ENCODE results near the gene NXNL1.

The NXNL1 gene

DNA sequence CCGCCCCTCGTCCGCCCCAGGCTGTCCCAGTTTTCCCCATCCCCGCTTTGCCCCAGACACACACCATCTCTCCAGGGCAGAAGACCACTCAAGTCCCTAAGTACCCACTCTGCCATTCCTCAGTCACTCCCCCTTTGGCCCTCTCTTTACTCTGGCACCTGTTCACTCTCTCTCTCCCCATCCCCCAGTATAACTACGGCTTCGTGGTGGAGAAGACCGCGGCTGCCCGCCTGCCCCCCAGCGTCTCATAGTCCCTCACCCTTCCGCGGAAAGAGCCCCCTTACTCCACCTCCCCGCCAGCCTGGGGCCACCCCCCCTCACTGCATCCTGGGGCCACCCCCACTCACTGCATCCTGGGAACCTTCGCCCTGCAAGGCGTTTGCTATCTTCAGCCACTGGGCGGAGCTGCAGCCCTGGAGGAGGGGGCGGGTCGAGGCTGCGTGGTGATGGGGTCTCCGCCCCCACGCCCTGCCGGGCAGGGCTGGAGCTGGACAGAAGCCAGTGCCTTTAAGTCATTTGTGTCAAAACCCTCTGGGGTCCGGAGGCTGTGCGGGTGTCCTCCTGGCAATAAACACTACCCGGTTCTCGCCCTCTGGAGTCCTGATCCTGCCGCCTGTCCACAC is 35.9 kb downstream of the NXNL1 start:
- H3K18ac ChIP-seq (ENCODE audit: low read length), result peak overlapping the region; percentile 85
- H2BK15ac ChIP-seq (ENCODE audit: low read length), result peak overlapping the region; percentile 58
- H2AFZ ChIP-seq (ENCODE audit: low read length), result peak overlapping the region; percentile 83
- H2BK120ac ChIP-seq (ENCODE audit: low read depth, low read length), result no peak overlapping the region
- H2BK12ac ChIP-seq (ENCODE audit: low read length), result peak overlapping the region; percentile 73
- H4K91ac ChIP-seq (ENCODE audit: low read depth, low read length, poor library complexity), result no peak overlapping the region
- no peak overlapping the region for H3K4ac ChIP-seq (ENCODE audit: low read length)
- no peaks in the 10 kb centered on the region for H3K27me3 ChIP-seq (ENCODE audit: control insufficient read depth in 3 of 3, insufficient read depth in 3 of 3, low read depth in 1 of 3, low read length in 3 of 3)
- peak overlapping the region; percentile 75 for H2BK5ac ChIP-seq (ENCODE audit: low read length)
- H3K4me3 ChIP-seq (ENCODE audit: low read length in 2 of 2), result peak overlapping the region in 1 of 2 donors; percentile 29
- peaks cover 2 to 4% of the 10 kb centered on the region in 2 donors for H3K36me3 ChIP-seq (replicated peaks in 1 of 2; ENCODE audit: control insufficient read depth in 2 of 2, insufficient read depth in 2 of 2, low read length in 2 of 2)
- no CpG with 5 or more reads among the region's 27 CpGs for WGBS, 2 donors (ENCODE audit: extremely low coverage in 2 of 2, insufficient read length in 2 of 2, insufficient replicate concordance in 1 of 2)
- peaks cover 4% of the 10 kb centered on the region for H3K79me1 ChIP-seq (ENCODE audit: low read depth, low read length)
- no peak overlapping the region for H3K23ac ChIP-seq (ENCODE audit: low read depth, low read length, poor library complexity)
- H3K9ac ChIP-seq (ENCODE audit: low read depth, low read length, poor library complexity), result peak overlapping the region; percentile 70
- peaks cover 6 to 12% of the 10 kb centered on the region in 2 donors for H3K4me1 ChIP-seq (ENCODE audit: control insufficient read depth in 2 of 2, insufficient read depth in 1 of 2, low read depth in 1 of 2, low read length in 2 of 2)
- H3K27ac ChIP-seq (replicated peaks; ENCODE audit: low read length), result peak overlapping the region; percentile 24
- H3K9me3 ChIP-seq (replicated peaks in 1 of 2; ENCODE audit: control insufficient read depth in 2 of 2, insufficient read depth in 1 of 2, low read depth in 1 of 2, low read length in 2 of 2), result no peaks in the 10 kb centered on the region
- H4K8ac ChIP-seq (ENCODE audit: low read depth, low read length), result no peak overlapping the region
- H3K4me2 ChIP-seq (ENCODE audit: insufficient read depth, low read length, poor library complexity, severe bottlenecking), result peak overlapping the region; percentile 54
- peak overlapping the region; percentile 38 for H3K14ac ChIP-seq (ENCODE audit: low read length)
- H2AK5ac ChIP-seq (ENCODE audit: low read depth, low read length), result peak overlapping the region; percentile 95
- peak; percentile 76 for DNase-seq (ENCODE audit: low spot score)

- H4K8ac ChIP-seq (ENCODE audit: low read depth, low read length), result no peak overlapping the region
- peaks cover 2 to 4% of the 10 kb centered on the region in 2 donors for H3K36me3 ChIP-seq (replicated peaks in 1 of 2; ENCODE audit: control insufficient read depth in 2 of 2, insufficient read depth in 2 of 2, low read length in 2 of 2)
- no peak overlapping the region for H3K4me2 ChIP-seq (ENCODE audit: insufficient read depth, low read length, poor library complexity, severe bottlenecking)
- H3K9me3 ChIP-seq (replicated peaks in 1 of 2; ENCODE audit: control insufficient read depth in 2 of 2, insufficient read depth in 1 of 2, low read depth in 1 of 2, low read length in 2 of 2), result no peaks in the 10 kb centered on the region
- no peak overlapping the region for H2BK5ac ChIP-seq (ENCODE audit: low read length)
- no peak overlapping the region for H3K18ac ChIP-seq (ENCODE audit: low read length)
- no peak overlapping the region for H3K9ac ChIP-seq (ENCODE audit: low read depth, low read length, poor library complexity)
- H3K23ac ChIP-seq (ENCODE audit: low read depth, low read length, poor library complexity), result no peak overlapping the region
- H2AK5ac ChIP-seq (ENCODE audit: low read depth, low read length), result peak overlapping the region; percentile 40
- peaks cover 4% of the 10 kb centered on the region for H3K79me1 ChIP-seq (ENCODE audit: low read depth, low read length)
- no peak overlapping the region for H3K14ac ChIP-seq (ENCODE audit: low read length)
- H2BK12ac ChIP-seq (ENCODE audit: low read length), result no peak overlapping the region
- no CpG with 5 or more reads among the region's 20 CpGs for WGBS, 2 donors (ENCODE audit: extremely low coverage in 2 of 2, insufficient read length in 2 of 2, insufficient replicate concordance in 1 of 2)
- peaks cover 6 to 16% of the 10 kb centered on the region in 2 donors for H3K4me1 ChIP-seq (ENCODE audit: control insufficient read depth in 2 of 2, insufficient read depth in 1 of 2, low read depth in 1 of 2, low read length in 2 of 2)
- H2AFZ ChIP-seq (ENCODE audit: low read length), result no peak overlapping the region
- no peak overlapping the region for H4K91ac ChIP-seq (ENCODE audit: low read depth, low read length, poor library complexity)
- DNase-seq (ENCODE audit: low spot score), result no peak
- no peak overlapping the region for H2BK15ac ChIP-seq (ENCODE audit: low read length)
- no peak overlapping the region for H3K27ac ChIP-seq (replicated peaks; ENCODE audit: low read length)
- no peak overlapping the region for H2BK120ac ChIP-seq (ENCODE audit: low read depth, low read length)
- peak overlapping the region in 1 of 2 donors; percentile 16 for H3K4me3 ChIP-seq (ENCODE audit: low read length in 2 of 2)
- H3K4ac ChIP-seq (ENCODE audit: low read length), result no peak overlapping the region
- H3K27me3 ChIP-seq (ENCODE audit: control insufficient read depth in 3 of 3, insufficient read depth in 3 of 3, low read depth in 1 of 3, low read length in 3 of 3), result no peaks in the 10 kb centered on the region
These were observed 37.1 kb downstream of the NXNL1 start for GRCh38 chr19:17423429-17424208.

DNA sequence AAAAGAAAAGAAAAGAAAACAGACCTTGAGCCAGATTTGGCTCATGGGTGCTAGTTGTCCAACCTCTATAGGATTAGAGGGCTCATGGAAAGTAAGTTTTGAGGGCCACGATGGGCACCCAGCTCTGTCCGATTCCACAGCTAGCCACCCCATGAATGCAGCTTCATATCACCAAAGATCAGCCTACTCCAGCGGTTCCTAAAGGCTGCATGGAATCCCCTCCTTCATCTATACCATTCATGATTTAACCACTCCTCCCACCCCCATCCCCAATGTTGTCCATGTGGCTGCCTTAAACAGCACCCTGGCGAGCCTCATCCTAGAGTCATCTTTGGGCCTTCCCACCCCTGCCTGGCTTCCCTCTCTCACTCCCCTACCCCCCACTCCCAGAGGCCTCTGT is 38.8 kb downstream of the NXNL1 start:
- no peak overlapping the region for H3K9ac ChIP-seq (ENCODE audit: low read depth, low read length, poor library complexity)
- H3K79me1 ChIP-seq (ENCODE audit: low read depth, low read length), result peaks cover 4% of the 10 kb centered on the region
- H3K18ac ChIP-seq (ENCODE audit: low read length), result no peak overlapping the region
- H2AFZ ChIP-seq (ENCODE audit: low read length), result no peak overlapping the region
- DNase-seq (ENCODE audit: low spot score), result no peak
- no peak overlapping the region for H2BK12ac ChIP-seq (ENCODE audit: low read length)
- no peak overlapping the region for H4K8ac ChIP-seq (ENCODE audit: low read depth, low read length)
- H3K27me3 ChIP-seq (ENCODE audit: control insufficient read depth in 3 of 3, insufficient read depth in 3 of 3, low read depth in 1 of 3, low read length in 3 of 3), result no peaks in the 10 kb centered on the region
- peaks cover 2 to 4% of the 10 kb centered on the region in 2 donors for H3K36me3 ChIP-seq (replicated peaks in 1 of 2; ENCODE audit: control insufficient read depth in 2 of 2, insufficient read depth in 2 of 2, low read length in 2 of 2)
- H2AK5ac ChIP-seq (ENCODE audit: low read depth, low read length), result no peak overlapping the region
- no peak overlapping the region for H3K4me3 ChIP-seq (ENCODE audit: low read length in 2 of 2)
- H3K9me3 ChIP-seq (replicated peaks in 1 of 2; ENCODE audit: control insufficient read depth in 2 of 2, insufficient read depth in 1 of 2, low read depth in 1 of 2, low read length in 2 of 2), result no peaks in the 10 kb centered on the region
- H2BK15ac ChIP-seq (ENCODE audit: low read length), result no peak overlapping the region
- no peak overlapping the region for H3K14ac ChIP-seq (ENCODE audit: low read length)
- H3K27ac ChIP-seq (replicated peaks; ENCODE audit: low read length), result no peak overlapping the region
- no peak overlapping the region for H2BK120ac ChIP-seq (ENCODE audit: low read depth, low read length)
- H4K91ac ChIP-seq (ENCODE audit: low read depth, low read length, poor library complexity), result no peak overlapping the region
- no peak overlapping the region for H3K23ac ChIP-seq (ENCODE audit: low read depth, low read length, poor library complexity)
- H3K4me1 ChIP-seq (ENCODE audit: control insufficient read depth in 2 of 2, insufficient read depth in 1 of 2, low read depth in 1 of 2, low read length in 2 of 2), result peaks cover 6 to 16% of the 10 kb centered on the region in 2 donors
- H3K4ac ChIP-seq (ENCODE audit: low read length), result no peak overlapping the region
- H3K4me2 ChIP-seq (ENCODE audit: insufficient read depth, low read length, poor library complexity, severe bottlenecking), result no peak overlapping the region
- H2BK5ac ChIP-seq (ENCODE audit: low read length), result no peak overlapping the region
- no CpG with 5 or more reads among the region's 4 CpGs for WGBS, 2 donors (ENCODE audit: extremely low coverage in 2 of 2, insufficient read length in 2 of 2, insufficient replicate concordance in 1 of 2)

DNA sequence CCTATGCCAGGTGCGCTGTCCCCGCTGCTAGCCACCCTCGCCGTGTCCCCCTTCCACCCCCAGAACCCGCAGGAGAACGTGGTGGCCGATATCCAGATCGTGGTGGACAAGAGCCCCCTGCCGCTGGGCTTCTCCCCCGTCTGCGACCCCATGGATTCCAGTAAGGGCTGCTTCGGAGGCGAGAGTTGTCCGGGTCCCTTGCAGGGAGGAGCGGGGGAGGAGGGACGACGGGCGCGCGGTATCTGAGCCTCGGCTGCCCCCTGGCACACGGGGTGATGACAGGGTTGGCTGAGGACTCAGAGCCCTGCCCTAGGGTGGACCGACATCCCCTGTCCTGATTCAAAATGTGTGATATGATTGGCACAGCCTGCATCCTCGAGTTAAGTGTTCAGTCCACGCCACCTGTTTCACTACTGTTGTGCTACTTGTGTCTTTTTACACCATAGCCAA is 40.2 kb downstream of the NXNL1 start:
- Histone ChIP-seq H3K27ac (replicated peaks; ENCODE audit: low read length) (no peak overlapping the region), H3K4me1 (ENCODE audit: control insufficient read depth in 2 of 2, insufficient read depth in 1 of 2, low read depth in 1 of 2, low read length in 2 of 2) (peaks cover 6 to 17% of the 10 kb centered on the region in 2 donors), H3K36me3 (replicated peaks in 1 of 2; ENCODE audit: control insufficient read depth in 2 of 2, insufficient read depth in 2 of 2, low read length in 2 of 2) (peaks cover 2 to 4% of the 10 kb centered on the region in 2 donors), H3K9me3 (replicated peaks in 1 of 2; ENCODE audit: control insufficient read depth in 2 of 2, insufficient read depth in 1 of 2, low read depth in 1 of 2, low read length in 2 of 2) (no peaks in the 10 kb centered on the region), H3K4me3 (ENCODE audit: low read length in 2 of 2) (peak overlapping the region; percentile 69 to 86), H3K18ac (ENCODE audit: low read length) (peak overlapping the region; percentile 95), H3K9ac (ENCODE audit: low read depth, low read length, poor library complexity) (peak overlapping the region; percentile 92), H2BK15ac (ENCODE audit: low read length) (peak overlapping the region; percentile 98), H3K23ac (ENCODE audit: low read depth, low read length, poor library complexity) (peak overlapping the region; percentile 85), H2AFZ (ENCODE audit: low read length) (peak overlapping the region; percentile 100), H3K14ac (ENCODE audit: low read length) (peak overlapping the region; percentile 94), H3K27me3 (ENCODE audit: control insufficient read depth in 3 of 3, insufficient read depth in 3 of 3, low read depth in 1 of 3, low read length in 3 of 3) (no peaks in the 10 kb centered on the region), H2AK5ac (ENCODE audit: low read depth, low read length) (peak overlapping the region; percentile 99), H2BK5ac (ENCODE audit: low read length) (peak overlapping the region; percentile 87), H3K79me1 (ENCODE audit: low read depth, low read length) (peaks cover 4% of the 10 kb centered on the region), H3K4ac (ENCODE audit: low read length) (no peak overlapping the region), H2BK120ac (ENCODE audit: low read depth, low read length) (peak overlapping the region; percentile 83), H4K91ac (ENCODE audit: low read depth, low read length, poor library complexity) (peak overlapping the region; percentile 64), H4K8ac (ENCODE audit: low read depth, low read length) (peak overlapping the region; percentile 98), H3K4me2 (ENCODE audit: insufficient read depth, low read length, poor library complexity, severe bottlenecking) (peak overlapping the region; percentile 89), H2BK12ac (ENCODE audit: low read length) (peak overlapping the region; percentile 58)
- DNase-seq (ENCODE audit: low spot score), result no peak
- no CpG with 5 or more reads among the region's 25 CpGs for WGBS, 2 donors (ENCODE audit: extremely low coverage in 2 of 2, insufficient read length in 2 of 2, insufficient replicate concordance in 1 of 2)

Data from neuronal stem cell (in vitro differentiated cells).